SU-DHL-6 (cell line): Measurements from ENCODE around the gene SLC22A3.
"Not testable (repeated sequence)": the region's sequence is repeated elsewhere in the genome, so short reads cannot be mapped to it uniquely, and the experiment has no call there.

Experiments
- H2AFZ ChIP-seq: fragments of 200-600 bp; sonication (generic); 2 replicates; pipeline ENCODE4 v1.6.1; 2014; ENCODE audit warnings: low read depth, mild to moderate bottlenecking, moderate library complexity, mixed read lengths, antibody characterized with exemption, low read length; ENCODE audit not compliant: severe bottlenecking
- H3F3A ChIP-seq: fragments of 200-600 bp; shearing (Covaris generic); 2 replicates; pipeline ENCODE4 v1.6.0; 2016; ENCODE audit warnings: antibody characterized with exemption, mild to moderate bottlenecking; ENCODE audit not compliant: insufficient read depth
- H3K27ac ChIP-seq: fragments of 200-600 bp; sonication (generic); 2 replicates; pipeline ENCODE4 v1.5.1; 2016; ENCODE audit warnings: low read depth, mild to moderate bottlenecking, low read length, moderate library complexity, mixed read lengths
- H3K27me3 ChIP-seq: fragments of 200-600 bp; sonication (generic), shearing (Covaris generic); 2 replicates; pipeline ENCODE4 v1.6.0; 2014; ENCODE audit warnings: mild to moderate bottlenecking, low read length
- H3K36me3 ChIP-seq: fragments of 200-600 bp; sonication (generic); 2 replicates; pipeline ENCODE4 v1.6.1; 2014; ENCODE audit warnings: mild to moderate bottlenecking, low read length, mixed read lengths
- H3K4me2 ChIP-seq: fragments of 300-600, 200-600 bp; shearing (Covaris generic), sonication (generic); 2 replicates; pipeline ENCODE4 v1.6.0; 2014; ENCODE audit warnings: low read length, low read depth, mild to moderate bottlenecking; ENCODE audit not compliant: poor library complexity, severe bottlenecking
- H3K4me3 ChIP-seq: fragments of 200-600 bp; sonication (generic); 2 replicates; pipeline ENCODE4 v1.5.1; 2014; ENCODE audit warnings: antibody characterized with exemption, low read length, mild to moderate bottlenecking, mixed read lengths; ENCODE audit not compliant: insufficient read depth, poor library complexity, severe bottlenecking
- H3K79me2 ChIP-seq: fragments of 200-600 bp; sonication (generic); 2 replicates; pipeline ENCODE4 v1.6.1; 2014; ENCODE audit warnings: mild to moderate bottlenecking, low read length, moderate library complexity; ENCODE audit not compliant: insufficient read depth
- H3K9ac ChIP-seq: fragments of 200-600 bp; sonication (generic); 2 replicates; pipeline ENCODE4 v1.7.0; 2014; ENCODE audit warnings: mild to moderate bottlenecking, low read length
- H3K9me2 ChIP-seq: fragments of 200-600 bp; sonication (generic); replicated peaks from 2 replicates; pipeline ENCODE4 v1.6.1; 2014; ENCODE audit warnings: low read length; ENCODE audit not compliant: insufficient read depth
- H3K9me3 ChIP-seq: fragments of 200-600 bp; sonication (generic); 2 replicates; pipeline ENCODE4 v1.6.1; 2014; ENCODE audit warnings: low read length, mixed read lengths; ENCODE audit not compliant: insufficient read depth
- H4K20me1 ChIP-seq: fragments of 200-600 bp; sonication (generic); 2 replicates; pipeline ENCODE4 v1.6.1; 2014; ENCODE audit warnings: low read depth, mild to moderate bottlenecking, antibody characterized with exemption, low read length, moderate library complexity, mixed read lengths
- EZH2phosphoT487 ChIP-seq: fragments of 200-600 bp; sonication (generic), shearing (Covaris generic); conservative IDR thresholded peaks from 2 replicates; pipeline ENCODE4 v1.6.1; 2018; ENCODE audit warnings: mild to moderate bottlenecking, antibody characterized with exemption, low read length, moderate library complexity, mixed read lengths
- TF ChIP-seq, protein P1 (sequence below): fragments of 200-600 bp; sonication (generic); IDR thresholded peaks from one replicate; pipeline ENCODE4 v1.5.1; 2017; ENCODE audit warnings: antibody characterized with exemption, mild to moderate bottlenecking, low read length, moderate library complexity; ENCODE audit not compliant: insufficient read depth, poor library complexity, severe bottlenecking

SLC22A3 gene

DNA sequence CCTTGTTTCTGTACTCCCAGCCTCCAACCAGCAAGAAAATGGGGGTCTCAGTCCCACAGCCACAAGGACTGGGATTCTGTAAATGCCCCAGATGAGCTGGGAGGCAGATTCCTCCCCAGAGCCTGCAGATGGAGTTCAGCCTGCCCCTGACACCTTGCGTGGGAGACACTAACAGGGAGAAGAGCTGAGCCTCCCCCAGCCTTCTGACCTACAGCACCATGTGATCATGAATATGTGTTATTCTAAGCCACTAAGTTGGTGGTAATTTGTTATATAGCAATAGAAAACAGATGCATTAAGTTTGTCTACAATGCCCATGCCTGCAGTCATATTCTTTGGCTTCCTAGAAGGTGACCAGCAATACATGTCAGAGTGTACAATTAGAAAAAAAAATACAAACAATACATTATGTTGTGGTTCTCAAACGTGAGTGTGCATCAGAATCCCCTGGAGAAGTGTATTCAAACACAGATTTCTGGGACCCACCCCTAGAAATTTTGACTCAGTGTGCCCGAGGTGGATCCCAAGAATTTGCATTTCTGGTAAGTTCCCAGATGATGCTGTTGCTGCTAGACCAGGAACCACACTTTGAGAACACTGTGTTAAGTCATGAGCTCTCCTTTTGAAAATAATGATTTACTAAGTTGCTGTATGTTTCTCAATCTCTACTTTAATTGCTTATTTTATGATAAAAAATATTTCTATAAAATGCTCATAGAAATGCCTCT lies 39.9 kb downstream of the SLC22A3 start:
- Histone ChIP-seq H3K4me3 (no peak overlapping the region), H2AFZ (no peak overlapping the region), H3K27ac (no peak overlapping the region), H3F3A (no peaks in the 10 kb centered on the region), H3K79me2 (no peaks in the 10 kb centered on the region), H4K20me1 (no peaks in the 10 kb centered on the region), H3K4me2 (no peak overlapping the region), H3K27me3 (no peaks in the 10 kb centered on the region), H3K9me2 (no peaks in the 10 kb centered on the region), H3K9ac (no peak overlapping the region), H3K36me3 (no peaks in the 10 kb centered on the region), H3K9me3 (no peaks in the 10 kb centered on the region)
- TF ChIP-seq, protein P1, sequence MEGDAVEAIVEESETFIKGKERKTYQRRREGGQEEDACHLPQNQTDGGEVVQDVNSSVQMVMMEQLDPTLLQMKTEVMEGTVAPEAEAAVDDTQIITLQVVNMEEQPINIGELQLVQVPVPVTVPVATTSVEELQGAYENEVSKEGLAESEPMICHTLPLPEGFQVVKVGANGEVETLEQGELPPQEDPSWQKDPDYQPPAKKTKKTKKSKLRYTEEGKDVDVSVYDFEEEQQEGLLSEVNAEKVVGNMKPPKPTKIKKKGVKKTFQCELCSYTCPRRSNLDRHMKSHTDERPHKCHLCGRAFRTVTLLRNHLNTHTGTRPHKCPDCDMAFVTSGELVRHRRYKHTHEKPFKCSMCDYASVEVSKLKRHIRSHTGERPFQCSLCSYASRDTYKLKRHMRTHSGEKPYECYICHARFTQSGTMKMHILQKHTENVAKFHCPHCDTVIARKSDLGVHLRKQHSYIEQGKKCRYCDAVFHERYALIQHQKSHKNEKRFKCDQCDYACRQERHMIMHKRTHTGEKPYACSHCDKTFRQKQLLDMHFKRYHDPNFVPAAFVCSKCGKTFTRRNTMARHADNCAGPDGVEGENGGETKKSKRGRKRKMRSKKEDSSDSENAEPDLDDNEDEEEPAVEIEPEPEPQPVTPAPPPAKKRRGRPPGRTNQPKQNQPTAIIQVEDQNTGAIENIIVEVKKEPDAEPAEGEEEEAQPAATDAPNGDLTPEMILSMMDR = no peak
- no peak for TF ChIP-seq EZH2phosphoT487

DNA sequence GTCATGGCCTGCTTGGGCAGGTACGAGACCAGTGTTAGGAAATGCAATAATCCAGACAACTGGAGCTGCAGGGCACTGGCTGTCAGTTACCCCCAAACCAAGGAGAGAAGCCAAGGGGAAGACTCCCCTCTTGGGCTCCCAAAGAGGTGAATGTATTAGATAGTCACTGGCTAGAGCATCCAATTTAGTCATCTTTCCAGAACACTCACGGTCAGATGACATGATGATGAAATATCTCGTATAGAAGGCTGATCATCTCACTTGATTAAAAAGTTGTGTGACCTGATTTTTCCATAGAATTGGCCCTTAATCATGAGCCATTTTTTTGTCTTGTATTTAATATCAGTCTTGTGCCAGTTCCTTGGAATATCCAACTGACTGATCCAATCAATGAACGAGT lies 40.7 kb downstream of the SLC22A3 start:
- no peaks in the 10 kb centered on the region for H3F3A ChIP-seq
- TF ChIP-seq EZH2phosphoT487 = no peak
- TF ChIP-seq, protein P1 = no peak
- H2AFZ ChIP-seq = no peak overlapping the region
- H4K20me1 ChIP-seq = no peaks in the 10 kb centered on the region
- no peaks in the 10 kb centered on the region for H3K36me3 ChIP-seq
- H3K9me3 ChIP-seq = no peaks in the 10 kb centered on the region
- no peaks in the 10 kb centered on the region for H3K9me2 ChIP-seq
- no peak overlapping the region for H3K4me2 ChIP-seq
- H3K9ac ChIP-seq = no peak overlapping the region
- H3K27me3 ChIP-seq = no peaks in the 10 kb centered on the region
- no peaks in the 10 kb centered on the region for H3K79me2 ChIP-seq
- H3K4me3 ChIP-seq = no peak overlapping the region
- H3K27ac ChIP-seq = no peak overlapping the region

- Histone ChIP-seq H3K27ac (no peak overlapping the region), H3K9me3 (no peaks in the 10 kb centered on the region), H3K79me2 (no peaks in the 10 kb centered on the region), H3K9me2 (no peaks in the 10 kb centered on the region), H3K9ac (no peak overlapping the region), H3K4me2 (no peak overlapping the region), H3K27me3 (no peaks in the 10 kb centered on the region), H3K36me3 (no peaks in the 10 kb centered on the region), H3K4me3 (no peak overlapping the region), H2AFZ (no peak overlapping the region), H3F3A (no peaks in the 10 kb centered on the region), H4K20me1 (no peaks in the 10 kb centered on the region)
- TF ChIP-seq EZH2phosphoT487 = no peak
- TF ChIP-seq, protein P1 = no peak
These were observed 43.4 kb downstream of the SLC22A3 start for GRCh38 chr6:160391419-160392116.

DNA sequence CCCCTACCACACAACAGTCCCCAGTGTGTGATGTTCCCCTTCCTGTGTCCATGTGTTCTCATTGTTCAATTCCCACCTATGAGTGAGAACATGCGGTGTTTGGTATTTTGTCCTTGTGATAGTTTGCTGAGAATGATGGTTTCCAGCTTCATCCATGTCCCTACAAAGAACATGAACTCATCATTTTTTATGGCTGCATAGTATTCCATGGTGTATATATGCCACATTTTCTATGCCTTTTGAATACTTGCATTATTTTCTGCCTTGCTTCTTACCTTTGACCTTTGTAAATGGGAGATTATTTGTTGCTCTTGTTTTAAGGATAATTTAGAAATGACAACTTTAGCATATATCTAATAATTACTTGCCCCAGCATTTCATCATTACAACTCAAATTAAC lies 45.3 kb downstream of the SLC22A3 start:
- not testable (repeated sequence) for H3K9ac ChIP-seq, H3K4me3 ChIP-seq, H3F3A ChIP-seq, H3K9me3 ChIP-seq, H3K27me3 ChIP-seq, H2AFZ ChIP-seq, H3K27ac ChIP-seq, H3K79me2 ChIP-seq, H4K20me1 ChIP-seq, H3K36me3 ChIP-seq, H3K9me2 ChIP-seq, H3K4me2 ChIP-seq
